ENCODE results near the gene ACTRT2.

The ACTRT2 gene

GRCh38 chr1:3011127-3011526 is 10.1 kb upstream of the ACTRT2 start:
- DNase-seq, result no peak
- Histone ChIP-seq H3K36me3 (ENCODE audit: control insufficient read depth in 4 of 4, insufficient read depth in 4 of 4, low read length in 3 of 4) (no peaks in the 10 kb centered on the region), H3K9me3 (ENCODE audit: control extremely low read depth in 1 of 5, control insufficient read depth in 4 of 5, insufficient read depth in 2 of 5, low read depth in 1 of 5, low read length in 4 of 5) (peaks cover 4 to 27% (median 15%) of the 10 kb centered on the region in 5 experiments), H3K4me1 (ENCODE audit: control extremely low read depth in 1 of 4, control insufficient read depth in 4 of 4, insufficient read depth in 4 of 4, low read length in 3 of 4) (peaks cover 0 to 11% (median 9%) of the 10 kb centered on the region in 4 experiments), H3K4me3 (ENCODE audit: control insufficient read depth in 1 of 7, extremely low read depth in 1 of 7, insufficient read depth in 4 of 7, low read depth in 2 of 7, low read length in 6 of 7) (no peak overlapping the region), H3K27ac (ENCODE audit: insufficient read depth in 1 of 2, low read depth in 1 of 2, low read length in 2 of 2, poor library complexity in 1 of 2, severe bottlenecking in 2 of 2) (no peak overlapping the region), H3K27me3 (replicated peaks in 2 of 5; ENCODE audit: control insufficient read depth in 4 of 5, insufficient read depth in 5 of 5, low read length in 4 of 5) (peaks cover 0 to 2% (median 0%) of the 10 kb centered on the region in 5 experiments)
- POLR2A ChIA-PET, result no interaction called here
- 99% methylated on average over 10 of the region's 10 CpGs for WGBS (ENCODE audit: insufficient coverage)
- CTCF ChIA-PET, result interaction anchor here (0.7 kb wide), 1 partner anchor 271 kb away, joined by 3 read pairs; no protein-coding TSS in a partner anchor

DNA sequence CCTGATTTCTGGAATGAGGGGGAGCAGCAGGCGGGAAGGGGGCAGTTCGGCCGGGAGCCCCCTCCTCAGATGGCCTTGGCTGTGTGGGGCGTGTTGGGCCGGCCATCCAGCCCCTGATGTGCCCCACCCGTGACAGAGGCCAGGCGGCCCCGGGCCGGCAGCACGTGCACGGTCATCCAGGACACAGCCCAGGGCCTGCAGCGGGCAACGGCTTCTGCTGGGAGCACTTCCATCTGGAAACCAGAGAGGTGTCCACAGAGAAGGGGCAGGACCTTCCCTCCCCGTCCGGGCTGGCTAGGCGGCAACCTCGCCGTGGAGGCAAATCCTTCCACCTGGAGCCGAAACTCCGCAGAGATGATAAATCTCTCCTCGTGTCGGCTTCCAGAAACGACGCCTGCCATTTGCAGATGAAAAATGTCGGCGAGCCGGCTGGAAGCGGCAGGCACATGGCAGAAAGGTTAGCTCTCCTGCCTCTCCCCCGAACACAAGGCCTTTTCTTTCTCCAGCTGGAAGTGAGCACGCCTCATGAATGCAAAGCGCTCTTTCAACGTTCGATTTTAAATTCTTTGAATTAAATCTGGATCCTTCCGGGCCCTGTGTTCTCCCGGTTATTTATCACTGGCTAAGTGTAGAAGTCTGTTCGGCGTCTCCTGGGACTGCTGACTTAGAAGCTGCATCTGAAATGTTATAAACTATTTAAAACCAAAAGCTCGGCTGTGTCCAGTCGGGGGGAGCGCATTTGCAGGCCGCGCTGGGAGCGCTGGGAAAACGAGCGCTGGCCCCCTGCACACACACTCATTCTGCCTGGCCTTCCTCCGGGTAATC is 9.4 kb upstream of the ACTRT2 start:
- CTCF ChIA-PET, result interaction anchor here (0.7 to 2.6 kb wide), 9 partner anchors 9 to 412 kb away, joined by 3 to 20 read pairs (median 5); partner anchors contain the start of gene ACTRT2

DNA sequence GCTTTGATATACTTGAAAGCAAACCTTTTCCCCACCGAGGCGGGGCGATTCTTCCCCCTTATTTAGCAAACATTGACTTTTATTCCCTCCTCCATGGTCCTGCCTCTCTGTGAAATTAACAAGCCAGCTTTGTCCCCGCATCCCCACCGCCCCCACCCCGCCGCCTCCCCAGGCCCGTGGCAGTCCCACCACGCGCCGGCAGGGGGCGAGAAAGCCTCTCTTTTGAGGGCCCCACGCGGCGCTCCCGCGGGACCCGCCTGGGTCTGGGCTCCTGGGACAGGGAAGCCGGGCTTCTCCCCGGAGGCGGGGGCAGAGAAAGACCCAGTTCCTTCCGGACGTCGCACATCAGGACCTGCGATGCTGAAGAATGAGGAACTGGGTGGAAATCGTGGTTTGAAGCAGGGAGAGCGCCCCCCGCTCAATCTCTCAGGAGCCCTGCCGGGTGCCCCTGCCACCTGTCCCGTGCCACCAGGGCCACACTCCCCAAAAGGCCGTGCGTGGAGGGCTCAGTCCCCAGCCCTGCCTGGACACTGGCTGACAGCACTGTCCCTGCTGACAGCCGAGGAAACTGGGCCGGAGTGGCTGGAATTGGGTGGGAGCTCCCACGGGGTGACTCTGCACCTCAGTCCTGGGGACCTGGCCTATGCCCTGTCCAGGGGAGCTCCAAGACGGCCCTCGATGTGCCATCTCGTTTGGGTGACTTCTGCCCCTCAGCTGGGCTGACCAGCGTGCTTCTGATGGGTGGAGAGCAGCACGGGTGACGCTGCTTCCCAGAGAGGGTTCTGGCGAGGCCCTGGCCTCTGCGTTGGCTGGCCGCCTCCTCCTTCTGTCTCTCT is 8.6 kb upstream of the ACTRT2 start:
- Histone ChIP-seq H3K4me3 (ENCODE audit: control insufficient read depth in 1 of 7, extremely low read depth in 1 of 7, insufficient read depth in 4 of 7, low read depth in 2 of 7, low read length in 6 of 7) (no peak overlapping the region), H3K36me3 (ENCODE audit: control insufficient read depth in 4 of 4, insufficient read depth in 4 of 4, low read length in 3 of 4) (no peaks in the 10 kb centered on the region), H3K4me1 (ENCODE audit: control extremely low read depth in 1 of 4, control insufficient read depth in 4 of 4, insufficient read depth in 4 of 4, low read length in 3 of 4) (peaks cover 0 to 11% (median 9%) of the 10 kb centered on the region in 4 experiments), H3K27ac (ENCODE audit: insufficient read depth in 1 of 2, low read depth in 1 of 2, low read length in 2 of 2, poor library complexity in 1 of 2, severe bottlenecking in 2 of 2) (no peak overlapping the region), H3K9me3 (ENCODE audit: control extremely low read depth in 1 of 5, control insufficient read depth in 4 of 5, insufficient read depth in 2 of 5, low read depth in 1 of 5, low read length in 4 of 5) (peaks cover 0 to 16% (median 8%) of the 10 kb centered on the region in 5 experiments), H3K27me3 (replicated peaks in 2 of 5; ENCODE audit: control insufficient read depth in 4 of 5, insufficient read depth in 5 of 5, low read length in 4 of 5) (peaks cover 0 to 3% (median 0%) of the 10 kb centered on the region in 5 experiments)
- 34% methylated on average over 36 of the region's 44 CpGs for WGBS (ENCODE audit: insufficient coverage)
- peak; percentile 54 to 72 (median 72) for DNase-seq
- CTCF ChIA-PET, result interaction anchor here (0.7 to 2.6 kb wide), 13 partner anchors 9 to 411 kb away, joined by 3 to 20 read pairs (median 4); partner anchors contain the start of gene ACTRT2
- POLR2A ChIA-PET, result no interaction called here

More for the DNA sequence above, 9.4 kb upstream of the ACTRT2 start:
- Histone ChIP-seq H3K27ac (ENCODE audit: insufficient read depth in 1 of 2, low read depth in 1 of 2, low read length in 2 of 2, poor library complexity in 1 of 2, severe bottlenecking in 2 of 2) (no peak overlapping the region), H3K27me3 (replicated peaks in 2 of 5; ENCODE audit: control insufficient read depth in 4 of 5, insufficient read depth in 5 of 5, low read length in 4 of 5) (peaks cover 0 to 3% (median 0%) of the 10 kb centered on the region in 5 experiments), H3K4me1 (ENCODE audit: control extremely low read depth in 1 of 4, control insufficient read depth in 4 of 4, insufficient read depth in 4 of 4, low read length in 3 of 4) (peaks cover 0 to 11% (median 9%) of the 10 kb centered on the region in 4 experiments), H3K4me3 (ENCODE audit: control insufficient read depth in 1 of 7, extremely low read depth in 1 of 7, insufficient read depth in 4 of 7, low read depth in 2 of 7, low read length in 6 of 7) (no peak overlapping the region), H3K36me3 (ENCODE audit: control insufficient read depth in 4 of 4, insufficient read depth in 4 of 4, low read length in 3 of 4) (no peaks in the 10 kb centered on the region), H3K9me3 (ENCODE audit: control extremely low read depth in 1 of 5, control insufficient read depth in 4 of 5, insufficient read depth in 2 of 5, low read depth in 1 of 5, low read length in 4 of 5) (peaks cover 4 to 23% (median 15%) of the 10 kb centered on the region in 5 experiments)
- POLR2A ChIA-PET, result no interaction called here
- 73% methylated on average over 46 of the region's 46 CpGs for WGBS (ENCODE audit: insufficient coverage)
- no peak for DNase-seq

DNA sequence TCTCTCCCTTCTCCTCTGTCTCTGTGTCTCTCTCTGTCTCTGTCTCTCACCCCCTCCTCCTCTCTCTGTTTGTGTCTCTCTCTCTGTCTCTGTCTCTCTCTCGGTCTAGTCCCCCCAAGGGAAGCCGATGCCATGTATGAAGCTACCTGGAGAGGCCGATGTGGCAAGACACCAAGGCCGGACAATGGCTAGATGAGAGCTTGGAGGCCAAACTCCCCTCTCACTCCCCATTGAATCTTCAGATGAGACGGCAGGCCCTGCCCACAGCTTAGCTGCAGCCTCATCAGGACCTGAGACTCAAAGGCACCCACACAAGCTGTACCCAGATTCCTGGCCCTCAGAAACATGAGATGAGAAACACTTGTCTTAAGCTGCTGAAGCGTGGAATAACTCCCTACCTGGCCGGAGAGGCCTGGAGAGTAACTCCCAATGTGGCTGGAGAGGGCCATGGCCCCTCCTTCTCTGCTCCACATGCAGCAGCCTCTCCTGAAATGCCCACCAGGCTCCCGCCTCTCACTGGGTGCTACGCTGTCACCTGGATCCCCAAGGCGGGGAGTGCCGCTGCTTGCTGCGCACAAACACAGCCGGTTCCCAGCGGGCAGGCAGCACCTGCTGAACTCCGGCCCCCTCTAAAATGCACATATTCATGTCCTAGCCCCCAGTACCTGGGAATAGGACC is 7.8 kb upstream of the ACTRT2 start:
- DNase-seq, result no peak

GRCh38 chr1:3014050-3014440 is 7.2 kb upstream of the ACTRT2 start:
- Histone ChIP-seq H3K27me3 (replicated peaks in 2 of 5; ENCODE audit: control insufficient read depth in 4 of 5, insufficient read depth in 5 of 5, low read length in 4 of 5) (peaks cover 0 to 3% (median 0%) of the 10 kb centered on the region in 5 experiments), H3K4me1 (ENCODE audit: control extremely low read depth in 1 of 4, control insufficient read depth in 4 of 4, insufficient read depth in 4 of 4, low read length in 3 of 4) (peaks cover 0 to 11% (median 9%) of the 10 kb centered on the region in 4 experiments), H3K4me3 (ENCODE audit: control insufficient read depth in 1 of 7, extremely low read depth in 1 of 7, insufficient read depth in 4 of 7, low read depth in 2 of 7, low read length in 6 of 7) (no peak overlapping the region), H3K36me3 (ENCODE audit: control insufficient read depth in 4 of 4, insufficient read depth in 4 of 4, low read length in 3 of 4) (no peaks in the 10 kb centered on the region), H3K9me3 (ENCODE audit: control extremely low read depth in 1 of 5, control insufficient read depth in 4 of 5, insufficient read depth in 2 of 5, low read depth in 1 of 5, low read length in 4 of 5) (peaks cover 0 to 3% (median 0%) of the 10 kb centered on the region in 5 experiments), H3K27ac (ENCODE audit: insufficient read depth in 1 of 2, low read depth in 1 of 2, low read length in 2 of 2, poor library complexity in 1 of 2, severe bottlenecking in 2 of 2) (no peak overlapping the region)
- no peak for DNase-seq
- 94% methylated on average over 9 of the region's 10 CpGs for WGBS (ENCODE audit: insufficient coverage)
- ChIA-PET CTCF (interaction anchor here (1.1 to 2.6 kb wide), 6 partner anchors 8 to 410 kb away, joined by 3 to 20 read pairs (median 6); no protein-coding TSS in a partner anchor), POLR2A (no interaction called here)

More for the DNA sequence above, 7.8 kb upstream of the ACTRT2 start:
- H3K27me3 ChIP-seq (replicated peaks in 2 of 5; ENCODE audit: control insufficient read depth in 4 of 5, insufficient read depth in 5 of 5, low read length in 4 of 5), result peaks cover 0 to 3% (median 0%) of the 10 kb centered on the region in 5 experiments
- ChIA-PET CTCF (interaction anchor here (0.7 to 2.6 kb wide), 10 partner anchors 8 to 410 kb away, joined by 3 to 20 read pairs (median 4); no protein-coding TSS in a partner anchor), POLR2A (no interaction called here)
- H3K4me1 ChIP-seq (ENCODE audit: control extremely low read depth in 1 of 4, control insufficient read depth in 4 of 4, insufficient read depth in 4 of 4, low read length in 3 of 4), result peaks cover 0 to 11% (median 9%) of the 10 kb centered on the region in 4 experiments
- WGBS (ENCODE audit: insufficient coverage), result 97% methylated on average over 11 of the region's 15 CpGs
- H3K36me3 ChIP-seq (ENCODE audit: control insufficient read depth in 4 of 4, insufficient read depth in 4 of 4, low read length in 3 of 4), result no peaks in the 10 kb centered on the region
- H3K9me3 ChIP-seq (ENCODE audit: control extremely low read depth in 1 of 5, control insufficient read depth in 4 of 5, insufficient read depth in 2 of 5, low read depth in 1 of 5, low read length in 4 of 5), result peaks cover 0 to 8% (median 5%) of the 10 kb centered on the region in 5 experiments
- no peak overlapping the region for H3K27ac ChIP-seq (ENCODE audit: insufficient read depth in 1 of 2, low read depth in 1 of 2, low read length in 2 of 2, poor library complexity in 1 of 2, severe bottlenecking in 2 of 2)
- H3K4me3 ChIP-seq (ENCODE audit: control insufficient read depth in 1 of 7, extremely low read depth in 1 of 7, insufficient read depth in 4 of 7, low read depth in 2 of 7, low read length in 6 of 7), result no peak overlapping the region

GRCh38 chr1:3014443-3015268 is 6.6 kb upstream of the ACTRT2 start:
- Histone ChIP-seq H3K4me3 (ENCODE audit: control insufficient read depth in 1 of 7, extremely low read depth in 1 of 7, insufficient read depth in 4 of 7, low read depth in 2 of 7, low read length in 6 of 7) (no peak overlapping the region), H3K27me3 (replicated peaks in 2 of 5; ENCODE audit: control insufficient read depth in 4 of 5, insufficient read depth in 5 of 5, low read length in 4 of 5) (peaks cover 0 to 3% (median 0%) of the 10 kb centered on the region in 5 experiments), H3K9me3 (ENCODE audit: control extremely low read depth in 1 of 5, control insufficient read depth in 4 of 5, insufficient read depth in 2 of 5, low read depth in 1 of 5, low read length in 4 of 5) (no peaks in the 10 kb centered on the region), H3K27ac (ENCODE audit: insufficient read depth in 1 of 2, low read depth in 1 of 2, low read length in 2 of 2, poor library complexity in 1 of 2, severe bottlenecking in 2 of 2) (no peak overlapping the region), H3K4me1 (ENCODE audit: control extremely low read depth in 1 of 4, control insufficient read depth in 4 of 4, insufficient read depth in 4 of 4, low read length in 3 of 4) (peaks cover 0 to 11% (median 9%) of the 10 kb centered on the region in 4 experiments), H3K36me3 (ENCODE audit: control insufficient read depth in 4 of 4, insufficient read depth in 4 of 4, low read length in 3 of 4) (no peaks in the 10 kb centered on the region)
- WGBS (ENCODE audit: insufficient coverage), result 91% methylated on average over 19 of the region's 26 CpGs
- DNase-seq, result no peak
- CTCF ChIA-PET, result no interaction called here
- POLR2A ChIA-PET, result no interaction called here

All from common myeloid progenitor, CD34-positive (primary cell).